NCI-H748 (cell line): ENCODE measurements around the gene TMEM186.
"Not testable (repeated sequence)": the region's sequence is repeated elsewhere in the genome, so short reads cannot be mapped to it uniquely, and the experiment has no call there.

Experiments used
- DNase-seq: peaks from one replicate; lab custom pipeline; 2025; ENCODE audit not compliant: unreplicated experiment; lab: John Stamatoyannopoulos, UW

The TMEM186 gene

GRCh38 chr16:8775359-8775758 is 22.1 kb downstream of the TMEM186 start:
- no peak for DNase-seq

DNA sequence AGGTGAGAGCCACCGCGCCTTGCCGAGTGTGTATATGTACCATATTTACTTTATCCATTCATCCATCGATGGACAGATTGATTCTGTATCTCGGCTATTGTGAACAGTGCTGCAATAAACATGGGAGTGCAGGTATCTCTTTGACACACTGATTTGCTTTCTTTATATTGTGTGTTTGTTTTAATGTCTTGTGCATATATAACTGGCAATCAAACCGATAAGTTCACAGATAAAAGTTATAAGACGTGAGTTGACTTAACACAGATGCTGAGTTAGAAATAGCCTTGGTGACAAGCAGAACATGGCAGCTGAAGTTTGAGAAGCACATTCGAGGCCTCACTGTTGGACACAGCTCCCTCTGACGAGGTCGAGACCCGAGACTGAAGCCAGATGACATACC is 23.2 kb downstream of the TMEM186 start:
- DNase-seq, result no peak

- no peak for DNase-seq
These were observed 23.9 kb downstream of the TMEM186 start for GRCh38 chr16:8773537-8773936.

DNA sequence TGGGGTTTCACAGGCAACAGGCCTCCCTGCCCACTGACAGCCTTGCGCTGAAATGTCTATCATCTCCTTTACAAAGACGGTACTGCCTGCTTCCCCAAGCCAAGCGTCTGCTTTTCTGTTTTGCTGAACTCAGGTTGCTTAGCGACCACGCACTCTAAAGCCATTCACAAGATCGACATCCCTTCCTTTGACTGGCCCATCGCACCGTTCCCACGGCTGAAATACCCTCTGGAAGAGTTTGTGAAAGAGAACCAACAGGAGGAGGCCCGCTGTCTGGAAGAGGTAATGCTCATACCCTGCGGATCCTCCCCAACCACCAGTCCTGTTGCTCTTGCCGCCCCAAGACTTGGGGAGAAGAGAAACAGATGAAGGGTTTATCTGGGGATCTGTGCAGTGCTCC is 28.7 kb downstream of the TMEM186 start:
- peak; percentile 35 for DNase-seq

- no peak for DNase-seq
These were observed 29.2 kb downstream of the TMEM186 start for GRCh38 chr16:8768283-8768682.

- DNase-seq, result no peak
These were observed 30.3 kb downstream of the TMEM186 start for GRCh38 chr16:8767176-8767575.

- no peak for DNase-seq
These were observed 32.8 kb downstream of the TMEM186 start for GRCh38 chr16:8764525-8765250.

- DNase-seq, result no peak
These were observed 33.5 kb downstream of the TMEM186 start for GRCh38 chr16:8763899-8764298.

GRCh38 chr16:8763083-8763482 is 34.4 kb downstream of the TMEM186 start:
- DNase-seq, result no peak

DNA sequence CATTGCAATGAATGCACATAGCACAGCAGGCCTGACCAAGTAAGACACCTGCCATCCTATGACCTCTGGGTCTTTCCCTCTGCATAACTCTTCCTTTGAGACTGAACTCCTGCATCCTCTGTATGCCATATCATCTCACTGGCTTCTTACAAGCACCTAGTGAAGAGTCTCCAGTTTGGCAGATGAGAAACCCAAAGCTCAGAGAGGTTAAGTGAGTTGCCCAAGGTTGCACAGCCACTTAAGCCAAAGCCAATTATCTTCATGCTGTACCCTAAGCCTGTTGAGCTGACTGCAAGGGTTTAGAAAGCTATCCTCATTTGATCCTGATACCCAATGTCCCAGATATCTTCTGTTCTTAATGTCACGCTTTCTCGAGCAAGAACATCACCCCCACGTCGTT is 35.2 kb downstream of the TMEM186 start:
- no peak for DNase-seq

DNA sequence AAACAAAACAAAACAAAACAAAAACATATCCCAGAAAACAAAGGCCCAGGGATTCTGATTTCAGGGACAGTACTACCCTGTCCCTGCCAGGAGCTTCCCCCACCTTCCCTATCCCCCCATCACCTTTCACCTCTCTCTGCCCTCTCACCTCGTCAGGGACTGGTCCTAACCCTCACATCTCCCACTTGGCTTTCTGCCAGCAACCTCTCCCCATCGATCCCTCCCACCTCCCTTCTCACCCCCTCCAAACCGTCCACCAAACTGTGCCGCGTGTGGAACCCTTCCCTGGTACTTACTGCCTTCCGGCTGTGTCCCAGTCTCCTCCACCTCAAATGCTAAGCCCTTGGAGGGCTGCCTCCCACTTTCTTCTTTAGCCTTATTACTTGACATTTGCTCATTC is 36.4 kb downstream of the TMEM186 start:
- DNase-seq, result no peak

DNA sequence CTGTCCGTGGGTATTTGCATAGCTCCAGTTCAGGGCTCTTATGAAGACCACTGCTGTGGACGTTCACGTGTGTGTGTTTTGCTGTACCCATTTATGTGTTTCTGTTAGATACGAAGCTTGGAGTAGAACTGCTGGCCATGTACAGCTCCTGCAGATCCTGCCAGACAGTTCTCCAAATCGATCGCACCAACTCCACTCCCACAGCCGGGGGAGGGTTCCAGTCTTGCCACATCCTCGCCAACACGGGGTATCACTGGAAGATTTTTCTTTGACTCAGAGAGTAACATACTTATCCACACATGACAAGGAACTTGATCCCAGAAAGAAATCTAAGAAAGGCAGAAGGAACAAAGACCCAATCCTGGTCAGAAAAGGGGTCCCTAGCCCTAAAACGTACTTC is 37.4 kb downstream of the TMEM186 start:
- DNase-seq, result no peak

DNA sequence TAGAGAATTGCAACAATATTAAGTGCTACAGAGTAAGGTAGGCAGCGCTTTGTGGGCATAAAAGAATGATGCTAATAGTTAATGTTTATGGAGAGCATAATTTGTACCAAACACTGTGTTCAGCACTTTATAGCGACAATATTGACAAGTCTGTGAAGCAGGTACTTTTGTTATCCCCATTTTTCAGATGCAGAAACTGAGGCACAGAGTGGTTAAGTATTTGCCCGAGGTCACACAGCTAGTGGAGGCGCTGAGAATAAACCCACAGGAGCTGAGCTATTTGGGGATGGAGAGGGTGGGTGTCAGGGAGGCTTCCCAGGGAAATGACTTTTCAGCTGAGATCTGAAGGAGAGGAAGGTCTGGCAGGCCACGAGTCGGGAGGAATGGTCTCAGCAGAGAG is 39.4 kb downstream of the TMEM186 start:
- no peak for DNase-seq

DNA sequence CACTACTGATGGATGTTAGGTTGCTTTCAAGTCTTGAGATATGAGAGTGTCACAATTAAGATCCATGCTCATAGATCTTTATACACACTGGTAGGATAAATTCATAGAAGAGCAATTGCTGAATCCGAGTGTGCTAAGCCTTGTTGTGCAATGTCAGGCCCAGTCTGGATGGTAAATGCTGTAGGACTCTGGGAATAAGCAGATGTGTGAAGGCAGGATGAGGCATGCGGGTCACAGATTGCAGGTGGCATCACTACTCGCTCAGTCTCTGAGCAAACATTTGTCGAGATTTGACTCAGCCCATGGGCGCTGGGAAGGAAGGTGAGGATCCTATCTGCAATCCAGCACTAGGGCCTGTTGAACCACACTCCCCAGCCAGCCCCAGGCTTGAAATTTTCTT is 40.7 kb downstream of the TMEM186 start:
- DNase-seq, result no peak

DNA sequence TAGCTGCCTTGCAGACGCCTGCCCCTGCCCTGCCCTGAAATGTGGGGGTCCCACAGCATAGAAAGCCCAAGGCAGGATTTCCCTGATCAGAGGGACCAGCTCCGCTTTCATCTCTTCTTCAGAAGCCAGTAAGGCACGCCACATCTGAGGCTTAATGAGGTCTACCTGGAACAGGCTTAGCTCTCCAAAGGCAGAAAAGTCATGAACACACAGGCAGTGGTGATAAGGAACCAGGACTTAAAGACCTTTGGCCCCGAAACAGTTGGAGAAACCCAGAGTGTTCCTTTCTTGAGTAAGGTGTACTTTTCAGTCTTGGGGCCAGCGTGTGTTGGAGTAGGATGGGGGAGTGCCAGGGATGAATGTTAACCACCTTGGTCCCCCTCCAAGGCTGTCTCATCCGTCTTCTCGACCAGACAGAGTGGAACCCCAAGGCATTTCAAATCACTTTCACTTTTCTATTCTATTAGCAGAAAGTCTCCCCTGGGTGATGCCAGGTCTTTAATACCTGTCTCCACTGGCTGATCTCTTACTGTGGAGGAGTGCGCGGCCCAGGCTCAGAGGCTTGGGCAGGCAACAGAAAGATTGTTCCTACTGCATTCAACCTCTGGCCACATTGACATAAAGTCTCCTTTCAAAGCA is 43.9 kb downstream of the TMEM186 start:
- no peak for DNase-seq

GRCh38 chr16:8752706-8753105 is 44.7 kb downstream of the TMEM186 start:
- DNase-seq, result no peak

- DNase-seq, result no peak
These were observed 45.7 kb downstream of the TMEM186 start for GRCh38 chr16:8751481-8752311.

DNA sequence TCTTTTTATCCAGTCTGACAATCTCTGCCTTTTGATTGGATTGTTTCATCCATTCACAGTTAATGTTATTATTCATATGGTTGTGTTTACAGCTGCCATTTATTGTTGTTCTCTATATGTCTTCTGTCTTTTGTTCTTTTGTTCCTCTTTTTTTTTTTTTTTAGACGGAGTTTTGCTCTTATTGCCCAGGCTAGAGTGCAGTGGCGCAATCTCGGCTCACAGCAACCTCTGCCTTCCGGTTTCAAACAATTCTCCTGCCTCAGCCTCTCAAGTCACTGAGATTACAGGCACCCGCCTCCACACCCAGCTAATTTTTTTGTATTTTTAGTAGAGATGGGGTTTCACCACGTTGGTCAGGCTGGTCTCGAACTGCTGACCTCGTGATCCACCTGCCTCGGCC is 48.5 kb downstream of the TMEM186 start:
- not testable (repeated sequence) for DNase-seq
